Ishikawa (cell line): ENCODE data around the gene TRAF5.

Source experiments
- EP300 ChIP-seq: IDR thresholded peaks from 2 replicates; pipeline ENCODE4 v1.6.1; 2012; ENCODE audit warnings: borderline replicate concordance
- REST ChIP-seq: IDR thresholded peaks from 2 replicates; pipeline ENCODE4 v1.6.1; 2012; ENCODE audit warnings: low read depth, mild to moderate bottlenecking

DNA sequence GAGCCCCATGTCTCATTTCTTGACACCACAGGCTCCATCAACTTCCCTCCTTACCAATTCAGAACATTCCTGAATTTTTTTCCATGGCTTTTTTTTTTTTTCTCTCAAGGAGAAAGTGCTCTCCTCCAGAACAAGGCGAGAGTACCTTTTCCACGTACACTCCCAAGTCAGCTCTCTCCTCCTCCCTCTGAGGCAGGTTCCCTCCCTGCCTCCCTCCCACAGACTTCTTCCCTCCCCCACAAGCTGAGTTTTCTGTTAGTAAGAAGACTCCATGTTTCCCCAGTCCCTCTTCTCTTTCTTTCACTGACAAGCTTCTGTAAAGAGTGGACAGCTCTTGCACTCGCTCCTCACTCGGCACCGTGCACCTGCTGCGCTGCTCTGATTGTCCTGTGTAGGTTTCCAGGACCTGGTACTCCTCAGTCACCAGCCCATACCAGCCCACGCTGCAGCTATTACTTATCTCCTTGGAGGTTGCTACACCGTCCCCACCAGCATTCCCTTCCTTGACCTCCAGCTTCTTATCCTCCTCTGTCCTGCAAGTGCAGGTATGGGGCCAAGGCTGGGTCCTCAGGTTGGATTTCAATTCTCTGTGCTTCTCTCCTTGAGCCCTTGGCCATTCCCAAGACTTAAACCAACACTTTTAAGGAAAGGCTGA, 3.8 kb downstream of the TRAF5 start:
- no peak for TF ChIP-seq REST
- no peak for TF ChIP-seq EP300
